GM21423 (cell line): Measurements from ENCODE around the gene SLC66A2.

Experiments
- ATAC-seq: cut with Tn5 transposase; IDR thresholded peaks from one replicate; pipeline ENCODE4 v1.9.1; 2021; ENCODE audit warnings: mild to moderate bottlenecking, moderate library complexity; ENCODE audit not compliant: unreplicated experiment

The SLC66A2 gene

GRCh38 chr18:79938196-79938595, 13.3 kb downstream of the SLC66A2 start:
- ATAC-seq, result no peak

DNA sequence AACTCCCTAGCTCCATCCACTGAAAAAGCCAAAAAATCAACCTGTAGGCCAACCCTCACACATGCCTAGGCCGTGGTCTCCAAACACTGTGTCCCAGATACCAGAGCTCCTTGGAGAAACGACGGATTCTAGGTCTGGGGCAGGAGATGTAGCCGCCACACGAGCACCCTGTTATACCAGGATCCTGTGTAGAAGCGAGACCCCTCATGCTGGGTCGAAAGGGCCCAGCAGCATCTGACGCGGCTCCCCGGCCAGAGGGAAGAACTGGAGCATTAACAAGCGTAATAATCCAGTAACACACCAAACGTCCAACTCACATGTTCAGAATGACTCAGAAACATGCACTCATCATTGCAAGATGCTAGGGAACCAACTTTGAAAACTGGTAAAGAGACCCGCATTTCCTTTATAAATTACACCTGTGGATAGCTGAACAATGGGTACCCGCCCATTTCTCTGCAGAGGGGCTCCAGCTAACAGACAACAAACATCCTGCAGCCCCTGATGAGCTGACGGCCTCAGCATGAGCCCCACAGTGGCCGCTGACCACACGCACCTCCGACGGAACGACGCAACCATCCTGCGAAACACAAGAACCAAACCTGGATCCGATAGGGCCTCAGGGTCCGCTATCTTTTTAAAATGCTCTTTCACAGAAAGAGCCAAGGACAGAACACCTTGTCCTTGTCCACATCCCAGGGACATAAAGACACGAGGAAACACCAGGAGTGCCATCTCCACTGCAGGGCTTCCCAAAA, 14.2 kb downstream of the SLC66A2 start:
- ATAC-seq, result no peak

GRCh38 chr18:79936641-79937040, 14.8 kb downstream of the SLC66A2 start:
- ATAC-seq, result no peak

DNA sequence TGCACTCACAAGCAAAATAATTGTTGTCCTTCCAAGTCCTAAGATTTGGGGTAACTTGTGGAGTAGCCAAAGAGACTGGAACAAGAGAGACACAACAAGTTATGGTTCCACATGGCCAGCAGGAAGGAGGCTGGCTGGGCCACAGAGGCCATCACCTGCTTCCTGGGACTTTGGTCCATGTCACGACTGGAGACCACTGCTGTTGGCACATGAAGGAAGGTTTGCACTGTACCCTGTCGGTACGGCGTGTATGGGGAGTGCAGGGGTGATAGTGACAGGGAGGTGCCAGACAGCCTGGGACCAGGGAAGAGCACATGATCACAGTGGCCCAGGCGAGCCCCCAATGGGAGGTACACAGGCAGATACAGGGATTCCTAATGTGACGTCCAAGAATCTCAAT, 15.5 kb downstream of the SLC66A2 start:
- ATAC-seq, result no peak

DNA sequence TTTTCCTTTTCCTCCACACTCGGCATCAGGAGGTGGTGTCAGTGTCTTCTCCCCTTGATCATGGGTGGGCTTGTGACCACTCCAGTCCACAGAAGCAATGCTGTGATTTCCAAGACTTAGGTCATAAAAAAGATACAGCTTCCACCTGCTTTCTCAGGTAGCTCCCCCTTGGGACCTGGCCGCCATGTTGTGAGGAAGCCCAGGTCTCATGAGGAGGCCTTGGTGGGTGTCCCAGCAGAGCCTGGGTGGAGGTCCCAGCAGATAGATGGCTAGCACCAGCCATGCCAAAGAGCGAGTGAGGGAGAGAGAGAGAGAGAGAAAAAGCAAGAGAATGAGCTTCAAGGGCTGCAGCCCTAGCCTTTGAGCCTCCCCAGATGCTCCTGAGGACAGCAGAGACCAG, 16.0 kb downstream of the SLC66A2 start:
- no peak for ATAC-seq

DNA sequence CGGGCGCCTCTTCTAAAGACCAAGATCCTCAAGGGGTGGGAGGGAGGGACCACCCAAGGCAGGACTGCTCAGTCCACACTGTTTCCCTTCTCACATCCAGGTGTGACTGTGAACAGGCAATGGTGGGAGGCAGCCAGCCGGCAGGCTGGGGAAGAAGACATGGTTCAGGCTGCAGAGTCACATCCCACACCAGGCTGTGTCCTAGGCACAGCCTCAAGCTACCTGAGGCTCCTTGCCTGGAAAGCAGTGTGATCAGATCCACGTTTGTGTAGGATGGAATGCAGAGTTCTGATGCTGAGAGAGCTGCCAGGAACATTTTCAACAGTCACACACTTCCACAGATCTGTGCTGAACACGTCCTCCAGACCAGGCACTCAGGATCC, 16.4 kb downstream of the SLC66A2 start:
- ATAC-seq, result no peak

GRCh38 chr18:79934311-79935097, 16.9 kb downstream of the SLC66A2 start:
- no peak for ATAC-seq

- ATAC-seq, result no peak
These were observed 17.7 kb downstream of the SLC66A2 start for GRCh38 chr18:79933765-79934164.

DNA sequence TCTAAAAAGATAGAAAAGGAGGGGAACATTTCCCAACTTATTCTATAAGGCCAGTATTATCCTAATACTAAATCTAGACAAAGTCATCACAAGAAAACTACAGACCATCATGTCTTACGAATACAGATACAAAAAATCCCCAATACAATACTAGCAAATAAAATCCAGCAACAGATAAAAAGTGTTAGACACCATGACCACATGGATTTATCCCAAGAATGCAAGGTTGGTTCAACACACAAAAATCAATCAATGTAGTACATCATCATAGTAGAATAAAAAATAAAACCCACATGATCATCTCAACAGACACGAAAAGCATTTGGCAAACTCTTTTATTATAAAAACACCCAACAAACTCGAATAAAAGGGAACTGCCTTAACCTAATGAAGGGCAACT, 18.5 kb downstream of the SLC66A2 start:
- no peak for ATAC-seq

- no peak for ATAC-seq
These were observed 20.0 kb downstream of the SLC66A2 start for GRCh38 chr18:79931475-79931874.

- ATAC-seq, result no peak
These were observed 21.3 kb downstream of the SLC66A2 start for GRCh38 chr18:79930020-79930642.

DNA sequence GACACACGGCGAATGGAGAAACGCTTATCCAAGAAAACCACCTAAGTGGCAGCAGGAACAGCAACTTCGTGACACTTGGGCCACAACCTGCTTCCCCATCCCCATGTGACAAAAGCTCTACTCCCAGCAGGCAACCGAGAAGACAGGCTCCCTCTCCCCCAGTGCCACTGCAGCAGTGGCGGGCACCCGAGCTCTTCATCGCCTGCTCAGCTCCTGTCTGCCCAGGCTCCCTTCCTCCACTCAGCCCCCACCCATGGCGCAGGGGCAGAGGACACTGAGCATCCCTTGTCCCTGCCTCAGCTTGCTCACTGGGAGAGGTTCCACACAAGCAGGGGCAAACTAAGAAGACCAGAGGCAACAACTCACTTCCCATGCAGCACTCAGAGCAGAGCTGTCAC, 22.9 kb downstream of the SLC66A2 start:
- no peak for ATAC-seq

DNA sequence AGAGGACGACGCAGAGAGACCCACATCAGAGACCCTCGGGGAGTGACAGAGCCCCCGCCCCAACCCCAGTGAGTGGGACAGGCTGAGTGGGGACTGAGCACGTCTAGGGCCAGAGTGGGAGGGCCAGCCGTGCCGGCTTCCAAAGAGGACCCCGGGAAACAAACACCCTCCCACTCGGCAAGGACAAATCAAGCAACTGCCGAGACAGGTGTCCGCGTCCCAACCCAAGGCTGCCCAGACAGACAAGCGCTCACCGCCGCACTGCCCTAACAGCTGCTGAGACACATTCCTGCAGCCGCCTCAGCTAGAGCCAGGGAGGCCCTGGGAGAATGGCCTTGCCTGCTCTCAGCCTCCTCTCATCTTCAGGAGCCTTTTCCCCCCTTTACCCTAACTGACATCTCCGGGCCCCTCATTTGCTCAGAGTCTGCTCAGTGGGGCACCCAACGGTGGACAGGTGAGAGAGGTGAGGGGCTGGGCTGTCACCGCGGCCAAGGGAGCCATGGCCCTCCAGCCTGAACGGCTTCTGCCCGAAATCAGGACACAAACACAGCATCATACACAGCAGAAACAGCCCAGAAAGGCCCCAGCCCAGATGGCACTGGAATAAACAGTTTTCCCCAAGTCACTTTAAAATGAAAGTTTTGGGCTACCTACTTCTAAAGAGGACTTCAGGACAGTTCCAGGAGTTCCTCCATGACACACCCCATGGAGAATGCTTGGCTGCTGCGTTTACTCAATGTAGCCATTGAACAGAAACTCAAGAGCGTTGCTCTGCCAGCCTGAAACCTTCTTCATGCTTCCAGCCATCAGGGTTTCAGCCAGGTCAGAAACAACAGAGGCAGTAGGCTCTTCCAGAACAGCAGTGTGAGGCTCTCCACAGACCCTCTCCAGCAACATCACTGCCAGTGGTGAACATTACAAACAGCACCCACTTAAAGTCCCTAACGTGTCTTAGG, 23.6 kb downstream of the SLC66A2 start:
- ATAC-seq, result no peak

- ATAC-seq, result no peak
These were observed 24.5 kb downstream of the SLC66A2 start for GRCh38 chr18:79926715-79927606.

DNA sequence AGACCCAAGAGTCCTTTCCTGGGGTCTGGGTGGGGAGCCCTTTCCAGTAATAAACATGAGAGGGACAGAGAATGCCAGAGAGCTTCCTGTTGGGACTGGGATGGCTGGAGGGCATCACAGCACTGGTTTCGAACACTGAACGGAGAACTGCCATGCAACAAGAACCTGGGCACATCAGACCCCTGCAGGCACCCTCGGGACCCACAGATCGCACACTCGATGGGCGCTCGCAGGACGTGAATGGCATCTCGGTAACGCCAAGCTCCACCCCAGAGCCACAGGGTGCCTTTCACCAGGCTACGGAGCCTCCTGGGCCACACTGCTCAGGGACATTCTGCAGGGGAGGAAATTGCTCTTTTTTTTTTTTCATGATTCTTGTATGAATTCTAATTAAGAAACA, 25.1 kb downstream of the SLC66A2 start:
- no peak for ATAC-seq

DNA sequence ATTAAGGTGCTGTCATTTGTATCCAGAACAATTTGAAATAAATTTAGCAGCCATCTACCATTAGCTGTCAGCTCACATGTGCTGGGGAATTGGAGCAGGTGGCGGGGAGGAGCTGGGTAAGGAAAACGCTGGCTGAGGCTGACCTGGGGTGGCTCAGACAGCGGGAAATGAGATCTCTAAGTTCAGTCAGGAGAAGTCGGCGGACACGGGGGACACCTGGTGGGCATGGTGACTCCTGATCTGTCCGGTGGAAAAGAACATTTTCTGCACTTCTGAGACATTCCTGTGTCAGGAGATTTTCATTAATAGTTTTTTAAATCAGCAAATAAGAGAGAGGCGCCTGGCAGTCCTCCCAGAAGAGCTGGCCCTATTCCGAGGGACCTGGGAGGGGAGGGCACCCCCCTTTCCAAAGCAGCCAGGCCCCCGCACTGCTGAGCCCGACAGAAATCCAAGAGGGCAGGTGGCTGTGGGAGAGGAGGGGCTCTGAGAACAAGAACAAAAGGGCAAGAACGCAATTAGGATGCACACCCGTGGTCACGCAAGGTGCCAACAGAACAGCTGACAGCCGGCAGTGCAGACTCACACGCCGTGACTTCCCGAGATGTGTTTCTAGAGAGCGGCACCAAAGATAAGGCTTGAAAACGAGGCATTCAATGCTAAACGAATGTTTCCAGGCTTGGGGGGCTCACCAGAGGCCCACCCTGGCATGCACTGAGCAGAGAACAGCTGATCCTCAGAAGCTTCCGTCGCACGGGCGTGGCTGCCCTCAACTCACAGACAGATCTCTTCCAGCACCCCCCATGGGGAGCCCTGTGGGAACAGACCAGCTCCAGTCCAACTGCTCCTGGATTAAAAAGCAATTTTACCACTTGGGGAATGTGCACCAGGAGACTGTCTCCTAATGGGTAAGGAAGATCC, 26.4 kb downstream of the SLC66A2 start:
- ATAC-seq, result no peak

- ATAC-seq, result no peak
These were observed 27.4 kb downstream of the SLC66A2 start for GRCh38 chr18:79923896-79924585.

DNA sequence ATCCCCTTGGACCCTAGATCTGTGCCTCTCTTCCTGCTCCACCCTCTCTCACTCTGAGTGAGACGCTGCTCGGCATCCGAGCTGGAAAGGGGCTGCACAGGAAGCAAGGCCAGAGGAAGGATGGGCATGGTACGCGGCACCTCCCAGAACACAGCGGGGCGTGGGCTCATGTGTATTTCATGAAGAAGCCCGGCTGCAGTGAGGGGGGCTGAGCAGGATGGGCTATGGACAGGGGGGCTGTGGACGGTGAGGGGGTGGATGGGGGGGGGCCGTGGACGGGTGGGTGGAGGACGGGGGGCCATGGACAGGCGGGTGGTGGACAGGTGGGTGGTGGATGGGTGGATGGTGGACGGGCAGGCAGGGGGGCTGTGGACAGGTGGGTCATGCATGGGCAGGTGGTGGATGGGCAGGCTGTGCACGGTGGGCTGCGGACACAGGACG, 28.5 kb downstream of the SLC66A2 start:
- no peak for ATAC-seq
